Fibroblast of mammary gland (primary cell): ENCODE results near the gene SH3TC2.

Experiments
- DNase-seq: peaks from one replicate; pipeline ENCODE4 v3.0.0-alpha.2; 2010; ENCODE audit warnings: low read depth
- H3K4me3 ChIP-seq: 2 replicates; pipeline ENCODE4 v1.5.1; 2011; ENCODE audit warnings: low read depth, mild to moderate bottlenecking, low read length, moderate library complexity; ENCODE audit not compliant: control insufficient read depth
- TF ChIP-seq, protein P1 (sequence below): conservative IDR thresholded peaks from 2 replicates; pipeline ENCODE4 v1.5.1; 2011; ENCODE audit warnings: low read depth, low read length, inconsistent platforms; ENCODE audit not compliant: control insufficient read depth, insufficient read depth

The SH3TC2 gene

DNA sequence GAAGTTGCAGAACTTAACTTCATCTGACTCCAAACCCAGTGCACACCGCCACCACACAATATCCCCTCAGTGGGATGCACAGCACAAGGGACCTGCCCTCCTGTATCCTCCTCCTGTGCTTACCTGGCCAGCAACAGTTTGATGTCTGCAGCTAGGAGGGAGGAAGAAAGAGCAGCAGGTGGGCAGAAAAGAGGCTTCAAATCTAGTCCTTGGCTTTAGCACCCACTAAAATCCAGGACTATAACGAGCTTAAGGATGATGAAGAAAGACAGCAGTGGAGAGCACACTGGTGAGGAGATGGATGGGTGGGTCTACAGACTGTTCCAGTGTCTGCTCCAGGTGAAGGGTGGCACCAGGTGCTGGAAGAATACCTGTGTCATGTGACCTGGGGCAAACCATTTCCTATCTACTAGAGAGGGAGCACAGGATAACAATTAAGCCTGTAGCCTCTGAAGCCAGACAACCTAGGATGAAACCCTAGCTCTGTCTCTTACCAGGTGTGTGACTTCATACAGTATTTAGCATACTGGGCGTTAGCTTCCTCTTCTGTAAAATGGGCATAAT is 100.0 kb downstream of the SH3TC2 start:
- TF ChIP-seq, protein P1, sequence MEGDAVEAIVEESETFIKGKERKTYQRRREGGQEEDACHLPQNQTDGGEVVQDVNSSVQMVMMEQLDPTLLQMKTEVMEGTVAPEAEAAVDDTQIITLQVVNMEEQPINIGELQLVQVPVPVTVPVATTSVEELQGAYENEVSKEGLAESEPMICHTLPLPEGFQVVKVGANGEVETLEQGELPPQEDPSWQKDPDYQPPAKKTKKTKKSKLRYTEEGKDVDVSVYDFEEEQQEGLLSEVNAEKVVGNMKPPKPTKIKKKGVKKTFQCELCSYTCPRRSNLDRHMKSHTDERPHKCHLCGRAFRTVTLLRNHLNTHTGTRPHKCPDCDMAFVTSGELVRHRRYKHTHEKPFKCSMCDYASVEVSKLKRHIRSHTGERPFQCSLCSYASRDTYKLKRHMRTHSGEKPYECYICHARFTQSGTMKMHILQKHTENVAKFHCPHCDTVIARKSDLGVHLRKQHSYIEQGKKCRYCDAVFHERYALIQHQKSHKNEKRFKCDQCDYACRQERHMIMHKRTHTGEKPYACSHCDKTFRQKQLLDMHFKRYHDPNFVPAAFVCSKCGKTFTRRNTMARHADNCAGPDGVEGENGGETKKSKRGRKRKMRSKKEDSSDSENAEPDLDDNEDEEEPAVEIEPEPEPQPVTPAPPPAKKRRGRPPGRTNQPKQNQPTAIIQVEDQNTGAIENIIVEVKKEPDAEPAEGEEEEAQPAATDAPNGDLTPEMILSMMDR = no peak
- H3K4me3 ChIP-seq = no peak overlapping the region
- DNase-seq = no peak

DNA sequence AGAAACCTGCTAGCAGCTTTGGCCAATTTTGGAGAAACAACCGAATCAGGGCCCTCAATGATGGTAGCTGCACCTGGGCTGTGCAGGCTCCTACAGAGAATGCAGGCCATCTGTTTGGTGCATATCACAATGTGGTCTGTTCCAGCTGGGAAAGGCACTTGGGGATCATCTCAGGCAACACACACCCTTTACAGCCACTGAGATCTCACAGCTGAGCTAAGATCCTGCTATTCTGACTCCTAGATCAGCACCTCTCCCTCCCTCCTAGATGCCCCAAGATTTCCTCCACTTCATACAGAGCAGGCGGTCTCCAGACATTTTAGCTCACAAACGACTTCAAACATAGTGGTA is 100.7 kb downstream of the SH3TC2 start:
- TF ChIP-seq, protein P1 = no peak
- H3K4me3 ChIP-seq = no peak overlapping the region
- no peak for DNase-seq

DNA sequence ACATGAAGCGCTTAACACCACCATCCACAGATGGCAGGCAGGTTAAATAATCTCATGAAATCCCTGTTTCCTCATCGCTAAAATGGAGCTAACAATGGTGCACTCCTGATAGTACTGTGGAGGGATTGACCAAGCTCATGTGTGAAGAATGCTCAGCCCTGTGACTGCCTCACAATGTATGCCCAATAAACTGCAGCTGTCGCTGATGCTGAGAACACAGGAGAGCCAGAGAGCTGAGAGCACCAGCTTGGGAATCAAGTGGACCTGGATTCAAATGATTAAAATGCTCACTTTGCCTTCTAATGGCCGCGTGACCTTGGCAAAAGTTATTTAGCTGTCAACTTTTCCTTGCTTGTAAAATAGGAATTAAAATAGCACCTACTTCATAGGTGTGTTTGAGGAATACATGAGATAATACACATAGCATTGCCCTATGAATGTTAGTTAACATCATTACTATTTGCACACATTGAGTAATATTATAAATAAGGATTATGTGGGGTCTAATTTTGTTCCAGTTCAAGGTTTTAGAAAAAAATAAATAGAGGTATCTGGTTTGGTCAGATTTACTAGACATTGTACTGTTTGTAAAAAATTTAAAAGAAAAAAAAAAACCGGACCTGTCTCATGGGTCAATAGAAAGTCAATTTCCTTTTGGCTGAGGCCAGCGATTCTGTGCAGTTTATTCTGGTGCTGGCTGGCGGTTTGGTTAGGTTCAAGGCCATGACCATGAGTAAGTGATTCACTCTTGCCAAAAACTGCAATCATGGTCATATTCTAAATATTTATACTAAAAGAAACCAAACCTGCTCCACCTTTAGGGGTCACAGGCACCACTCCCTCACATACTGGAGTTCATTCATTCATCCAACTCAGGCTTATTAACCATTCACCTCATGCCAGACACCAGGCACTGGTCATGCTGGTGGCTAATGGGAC is 101.3 kb downstream of the SH3TC2 start:
- no peak overlapping the region for H3K4me3 ChIP-seq
- DNase-seq = peak; percentile 22
- TF ChIP-seq, protein P1 = no peak

DNA sequence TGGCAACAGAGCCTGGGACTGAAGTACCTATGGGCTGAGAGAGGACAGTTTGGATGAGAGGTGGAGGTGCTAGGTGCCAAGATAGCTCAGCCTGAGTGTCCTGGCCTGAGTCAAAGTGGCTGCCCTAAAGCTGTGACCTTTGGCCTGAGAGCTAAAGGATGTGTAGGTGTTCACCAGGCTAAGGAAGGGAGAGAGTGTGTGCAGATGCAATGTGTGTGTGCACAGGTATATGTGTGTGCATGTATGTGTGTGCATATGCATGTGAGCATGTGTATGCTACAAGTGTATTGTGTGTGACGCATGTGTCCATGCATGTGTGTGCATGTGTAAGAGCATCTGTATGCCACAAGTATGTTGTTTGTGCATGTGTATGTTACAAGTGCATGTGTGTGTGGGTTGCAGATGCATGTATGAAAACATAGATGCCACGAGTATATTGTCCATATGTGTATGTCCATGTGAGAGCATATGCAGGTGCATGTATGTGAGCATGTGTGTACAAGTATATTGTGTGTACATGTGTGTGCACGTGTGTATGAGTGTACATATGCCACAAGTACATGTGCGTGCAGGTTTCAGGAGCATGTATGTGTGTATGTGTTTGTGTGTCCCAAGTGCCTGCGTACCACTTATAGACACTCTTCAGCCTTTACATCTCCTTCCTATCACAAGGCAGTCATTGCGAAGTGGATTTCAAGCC is 102.6 kb downstream of the SH3TC2 start:
- H3K4me3 ChIP-seq = no peak overlapping the region
- no peak for DNase-seq
- TF ChIP-seq, protein P1 = no peak

DNA sequence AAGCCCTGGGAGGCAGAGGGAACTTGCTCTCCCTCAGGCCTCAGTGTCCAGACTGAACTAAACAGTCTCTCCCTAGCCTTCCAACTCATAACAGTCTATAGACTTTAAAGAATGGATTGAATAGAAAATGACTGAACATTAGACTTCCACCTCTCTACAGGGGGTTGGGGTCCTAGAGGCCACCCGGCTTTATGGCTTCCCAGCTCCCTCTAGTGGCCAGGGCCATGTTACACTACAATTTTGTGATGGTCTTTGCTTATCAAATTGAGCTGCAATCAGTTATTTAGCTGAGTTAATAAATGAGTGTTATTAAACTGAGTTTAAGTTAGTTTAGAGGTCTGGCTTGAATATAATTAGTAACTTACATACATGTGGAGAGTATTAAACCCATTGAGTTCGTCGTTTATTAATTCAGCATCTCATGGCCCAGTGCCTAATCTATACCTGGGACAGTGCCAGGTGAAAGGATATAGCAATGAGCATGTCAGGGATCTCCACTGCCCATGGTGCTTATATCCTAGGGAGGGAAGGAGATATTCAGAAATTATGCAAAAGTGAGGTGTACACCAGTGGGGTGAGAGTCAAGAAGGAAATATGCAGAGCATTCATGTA is 105.2 kb downstream of the SH3TC2 start:
- peak; percentile 17 for DNase-seq

More for the DNA sequence above, 105.2 kb downstream of the SH3TC2 start:
- H3K4me3 ChIP-seq = no peak overlapping the region
- TF ChIP-seq, protein P1 = peak; percentile 80
